Fibroblast of the aortic adventitia (primary cell): ENCODE data around the gene ADGRL1. TPM values are rescaled to one million over a fixed set of nuclear protein-coding genes. Genes with fewer than 3 reads are reported as not detected.
A peak's percentile ranks its signal among the peaks of the same experiment; 100 is the strongest.
"Not testable (repeated sequence)": the region's sequence is repeated elsewhere in the genome, so short reads cannot be mapped to it uniquely, and the experiment has no call there.

Experiments used
- DNase-seq: peaks from one replicate; pipeline ENCODE4 v3.0.0-alpha.2; 2010; ENCODE audit warnings: low read depth
- H3K4me3 ChIP-seq: 2 replicates; pipeline ENCODE4 v1.5.1; 2011; ENCODE audit warnings: low read depth, mild to moderate bottlenecking, control low read depth, low read length, moderate library complexity
- total RNA-seq: library from RNA; depleted of rRNA; stranded (reverse); fragments of >200 nt; gene quantifications from 2 replicates; pipeline ENCODE4 v1.2.3, GENCODE V29; 2012; ENCODE audit warnings: low replicate concordance
- TF ChIP-seq, protein P1 (sequence below): IDR thresholded peaks from 2 replicates; pipeline ENCODE4 v1.5.1; 2011; ENCODE audit warnings: mild to moderate bottlenecking, low read length, control low read depth, inconsistent platforms; ENCODE audit not compliant: insufficient read depth

The ADGRL1 gene
- total RNA-seq, 1 donor = 6.0 TPM

DNA sequence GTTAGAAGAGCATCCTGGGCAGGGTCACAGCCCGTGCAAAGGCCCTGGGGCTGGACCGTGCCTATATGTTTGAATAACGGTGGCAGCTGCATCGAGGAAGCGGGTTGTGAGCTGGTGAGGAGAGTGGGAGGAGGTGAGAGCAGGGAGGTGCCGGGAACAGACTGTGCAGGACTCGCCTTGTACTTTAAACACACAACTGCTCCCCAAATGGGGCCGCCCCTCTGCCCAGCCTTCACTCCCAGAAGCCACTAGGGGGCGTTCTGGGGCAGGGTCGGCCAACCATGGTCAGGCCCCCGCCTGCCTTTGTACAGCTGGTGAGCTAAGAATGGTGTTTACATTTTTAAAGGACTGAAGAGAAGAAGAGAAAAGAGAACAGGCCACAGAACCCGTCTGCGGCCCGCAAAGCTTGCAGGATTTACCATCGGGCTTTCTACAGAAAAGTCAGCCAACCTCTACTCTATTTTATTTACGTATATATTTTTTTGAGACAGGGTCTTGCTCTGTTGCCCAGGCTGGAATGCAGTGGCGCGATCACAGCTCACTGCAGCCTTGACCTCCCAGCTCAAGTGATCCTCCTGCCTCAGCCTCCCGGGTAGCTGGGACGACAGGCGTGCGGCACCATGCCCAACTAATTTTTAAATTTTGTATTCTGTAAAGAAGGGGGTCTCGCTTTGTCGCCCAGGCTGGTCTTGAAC is 5.7 kb downstream of the ADGRL1 start:
- peak; percentile 22 for DNase-seq
- TF ChIP-seq, protein P1, sequence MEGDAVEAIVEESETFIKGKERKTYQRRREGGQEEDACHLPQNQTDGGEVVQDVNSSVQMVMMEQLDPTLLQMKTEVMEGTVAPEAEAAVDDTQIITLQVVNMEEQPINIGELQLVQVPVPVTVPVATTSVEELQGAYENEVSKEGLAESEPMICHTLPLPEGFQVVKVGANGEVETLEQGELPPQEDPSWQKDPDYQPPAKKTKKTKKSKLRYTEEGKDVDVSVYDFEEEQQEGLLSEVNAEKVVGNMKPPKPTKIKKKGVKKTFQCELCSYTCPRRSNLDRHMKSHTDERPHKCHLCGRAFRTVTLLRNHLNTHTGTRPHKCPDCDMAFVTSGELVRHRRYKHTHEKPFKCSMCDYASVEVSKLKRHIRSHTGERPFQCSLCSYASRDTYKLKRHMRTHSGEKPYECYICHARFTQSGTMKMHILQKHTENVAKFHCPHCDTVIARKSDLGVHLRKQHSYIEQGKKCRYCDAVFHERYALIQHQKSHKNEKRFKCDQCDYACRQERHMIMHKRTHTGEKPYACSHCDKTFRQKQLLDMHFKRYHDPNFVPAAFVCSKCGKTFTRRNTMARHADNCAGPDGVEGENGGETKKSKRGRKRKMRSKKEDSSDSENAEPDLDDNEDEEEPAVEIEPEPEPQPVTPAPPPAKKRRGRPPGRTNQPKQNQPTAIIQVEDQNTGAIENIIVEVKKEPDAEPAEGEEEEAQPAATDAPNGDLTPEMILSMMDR = peak; percentile 45
- not testable (repeated sequence) for H3K4me3 ChIP-seq

DNA sequence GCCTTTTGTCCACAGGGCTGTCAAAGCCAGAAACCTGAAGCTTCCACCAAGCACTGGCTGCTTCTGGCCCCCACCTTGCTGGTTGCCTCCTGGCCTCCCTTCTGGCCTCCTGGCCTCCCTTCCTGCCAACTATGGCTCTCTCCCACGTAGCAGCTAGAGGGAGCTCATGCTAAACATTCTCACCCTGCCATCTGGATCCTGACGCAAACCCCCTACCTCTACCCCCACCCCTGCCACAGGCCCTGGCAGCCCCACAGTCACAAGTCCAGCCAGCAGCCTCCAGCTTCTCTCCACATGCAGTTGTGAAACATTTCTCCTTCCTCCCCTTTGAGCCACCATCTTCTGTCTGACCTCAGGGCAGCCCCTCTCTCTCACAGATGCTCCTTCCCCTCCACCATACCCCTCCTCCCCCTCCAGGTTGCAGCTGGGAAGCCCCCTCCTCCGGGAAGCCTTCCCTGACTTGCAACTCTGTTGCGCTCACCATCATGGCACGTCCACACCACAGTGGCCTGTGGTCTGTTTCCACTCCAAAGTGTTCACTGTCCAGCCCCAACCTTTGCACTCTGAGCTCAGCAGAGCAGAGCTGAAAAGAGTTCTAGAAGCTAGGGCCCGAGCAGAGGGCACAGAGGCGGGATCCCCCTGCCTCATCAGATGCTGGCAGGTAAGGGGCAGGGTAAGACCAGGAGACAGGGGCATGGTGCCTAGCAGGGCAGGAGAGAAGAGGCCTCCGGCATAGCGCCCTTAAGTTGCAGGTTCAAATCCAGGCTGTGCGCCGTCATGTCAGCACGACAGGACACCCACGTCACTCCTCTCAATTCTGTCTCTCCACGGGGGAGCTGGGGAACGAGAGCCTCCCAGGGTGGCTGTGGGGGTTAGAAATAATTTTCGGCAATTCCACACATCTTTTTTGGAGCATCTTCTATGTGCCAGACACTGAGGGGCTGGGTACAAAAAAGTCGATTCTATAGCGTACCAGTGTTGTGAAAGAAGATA is 7.3 kb downstream of the ADGRL1 start:
- no peak for DNase-seq
- TF ChIP-seq, protein P1 = peak; percentile 16
- H3K4me3 ChIP-seq = no peak overlapping the region

DNA sequence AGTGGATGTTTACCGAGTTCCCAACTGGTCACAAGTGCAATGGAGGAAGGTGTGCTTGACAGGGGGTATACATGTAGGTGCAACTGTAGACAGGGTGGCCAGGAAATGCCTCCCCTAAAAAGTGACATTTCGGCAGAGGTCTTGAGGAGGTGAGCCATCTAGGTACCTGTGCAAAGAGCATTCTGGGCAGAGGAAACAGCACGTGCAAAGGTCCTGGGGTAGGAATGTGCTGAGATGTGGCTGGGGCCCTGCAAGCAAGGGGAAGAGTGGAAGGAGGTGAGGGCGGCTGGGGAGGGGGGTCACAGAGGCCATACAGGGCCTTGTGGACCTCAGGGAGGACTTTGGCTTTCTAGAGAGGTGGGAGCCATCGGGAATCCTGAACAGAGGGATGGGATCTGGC is 8.1 kb downstream of the ADGRL1 start:
- TF ChIP-seq, protein P1 = no peak
- DNase-seq = no peak
- H3K4me3 ChIP-seq = no peak overlapping the region

DNA sequence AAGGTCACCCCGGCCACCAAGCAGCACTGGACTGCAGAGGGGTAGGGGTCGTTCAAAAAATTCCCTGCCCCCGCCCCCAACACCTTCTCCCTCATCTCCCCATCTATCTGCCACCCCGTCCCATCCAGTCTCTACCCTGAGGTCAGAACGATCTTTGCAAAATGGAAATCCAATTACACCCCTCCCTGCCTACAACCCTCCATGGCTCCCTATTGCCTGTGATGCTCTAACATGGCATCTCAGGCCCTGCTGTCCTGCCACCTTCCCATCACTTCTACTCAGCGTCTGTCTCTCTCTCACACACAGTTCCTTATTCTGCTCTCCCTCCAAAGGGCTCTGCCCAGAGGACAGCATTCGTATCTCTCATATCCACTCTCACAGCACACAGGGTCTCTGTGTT is 8.7 kb downstream of the ADGRL1 start:
- not testable (repeated sequence) for H3K4me3 ChIP-seq, DNase-seq

DNA sequence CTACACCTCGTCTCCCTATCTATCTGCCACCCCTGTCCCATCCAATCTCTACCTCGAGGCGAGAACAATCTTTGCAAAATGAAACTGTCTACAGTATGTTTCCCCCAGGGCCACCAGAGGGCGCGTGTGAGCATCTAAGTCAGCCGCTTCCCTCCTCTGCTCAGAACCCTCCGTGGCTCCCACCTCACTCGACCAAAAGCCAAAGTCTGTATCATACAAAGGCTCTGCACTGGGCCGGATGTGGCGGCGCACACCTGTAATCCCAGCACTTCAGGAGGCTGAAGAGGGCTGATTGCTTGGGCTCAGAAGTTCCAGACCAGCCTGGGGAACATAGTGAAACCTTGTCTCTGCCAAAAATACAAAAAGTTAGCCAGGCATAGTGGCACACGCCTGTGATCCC is 9.9 kb downstream of the ADGRL1 start:
- not testable (repeated sequence) for H3K4me3 ChIP-seq
- TF ChIP-seq, protein P1 = peak; percentile 61
- DNase-seq = peak; percentile 54

DNA sequence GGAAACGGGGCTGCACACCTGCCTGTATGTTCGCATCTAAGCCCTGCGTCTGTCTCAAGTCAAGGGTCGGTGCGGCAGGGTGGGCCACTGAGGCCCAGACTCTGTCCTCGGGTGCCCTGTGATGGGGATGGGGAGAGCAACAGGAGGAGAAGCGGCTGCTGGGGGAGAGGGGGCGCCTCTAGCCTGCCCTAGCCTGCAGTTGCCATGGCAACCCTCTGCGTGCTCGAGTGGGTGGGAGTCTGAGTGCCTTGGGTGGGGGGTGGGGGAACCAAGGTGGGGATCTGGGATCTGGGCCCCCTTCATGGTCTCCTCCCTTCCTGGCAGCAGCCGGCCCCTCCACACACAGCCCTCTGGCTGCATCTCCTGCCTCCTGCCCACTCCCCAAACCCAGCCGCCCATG is 10.8 kb downstream of the ADGRL1 start:
- DNase-seq, H3K4me3 ChIP-seq: not testable (repeated sequence)

DNA sequence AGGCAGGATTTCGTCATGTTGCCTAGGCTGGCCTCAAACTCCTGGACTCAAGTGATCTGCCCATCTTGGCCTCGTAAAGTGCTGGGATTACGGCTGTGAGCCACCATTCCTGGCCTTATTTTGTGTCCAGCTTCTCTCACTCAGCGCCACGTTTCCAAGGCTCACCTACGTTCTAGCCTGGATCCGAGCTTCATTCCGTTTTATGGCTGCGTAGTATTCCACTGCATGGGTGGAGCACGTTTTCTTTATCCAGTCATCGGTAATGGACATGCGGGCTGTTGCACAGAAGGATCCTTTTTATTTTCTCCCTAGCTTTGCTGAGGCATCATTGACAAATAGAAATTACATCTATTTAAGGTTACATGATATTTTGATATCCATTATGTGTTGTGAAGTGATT is 16.6 kb downstream of the ADGRL1 start:
- no peak for DNase-seq
- TF ChIP-seq, protein P1 = no peak
- H3K4me3 ChIP-seq = no peak overlapping the region

DNA sequence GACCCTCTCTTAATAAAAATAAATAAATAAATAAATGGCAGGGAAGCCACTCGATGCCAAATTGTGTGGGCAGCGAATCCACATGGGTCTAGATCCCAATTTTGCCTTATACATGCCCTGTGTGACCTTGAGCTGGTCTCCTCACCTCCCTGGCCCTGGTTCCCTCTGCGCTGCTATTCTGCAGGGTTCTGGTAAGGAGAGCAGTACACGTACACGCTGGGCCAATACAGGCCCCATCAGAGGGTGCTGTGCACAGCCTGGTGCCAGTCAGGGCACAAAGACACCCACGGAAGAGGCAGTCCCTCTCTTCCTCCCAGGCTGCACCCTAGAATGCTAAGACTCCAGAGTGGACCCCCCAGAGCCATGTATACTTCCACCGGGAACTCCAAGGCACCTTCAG is 17.9 kb downstream of the ADGRL1 start:
- H3K4me3 ChIP-seq, DNase-seq: not testable (repeated sequence)
